ENCODE results near the gene ABCA7. TPM values are rescaled to one million over a fixed set of nuclear protein-coding genes. Genes with fewer than 3 reads are reported as not detected.

Gene ABCA7
- total RNA-seq, 1 donor from 2014 or later = 6.7 TPM

DNA sequence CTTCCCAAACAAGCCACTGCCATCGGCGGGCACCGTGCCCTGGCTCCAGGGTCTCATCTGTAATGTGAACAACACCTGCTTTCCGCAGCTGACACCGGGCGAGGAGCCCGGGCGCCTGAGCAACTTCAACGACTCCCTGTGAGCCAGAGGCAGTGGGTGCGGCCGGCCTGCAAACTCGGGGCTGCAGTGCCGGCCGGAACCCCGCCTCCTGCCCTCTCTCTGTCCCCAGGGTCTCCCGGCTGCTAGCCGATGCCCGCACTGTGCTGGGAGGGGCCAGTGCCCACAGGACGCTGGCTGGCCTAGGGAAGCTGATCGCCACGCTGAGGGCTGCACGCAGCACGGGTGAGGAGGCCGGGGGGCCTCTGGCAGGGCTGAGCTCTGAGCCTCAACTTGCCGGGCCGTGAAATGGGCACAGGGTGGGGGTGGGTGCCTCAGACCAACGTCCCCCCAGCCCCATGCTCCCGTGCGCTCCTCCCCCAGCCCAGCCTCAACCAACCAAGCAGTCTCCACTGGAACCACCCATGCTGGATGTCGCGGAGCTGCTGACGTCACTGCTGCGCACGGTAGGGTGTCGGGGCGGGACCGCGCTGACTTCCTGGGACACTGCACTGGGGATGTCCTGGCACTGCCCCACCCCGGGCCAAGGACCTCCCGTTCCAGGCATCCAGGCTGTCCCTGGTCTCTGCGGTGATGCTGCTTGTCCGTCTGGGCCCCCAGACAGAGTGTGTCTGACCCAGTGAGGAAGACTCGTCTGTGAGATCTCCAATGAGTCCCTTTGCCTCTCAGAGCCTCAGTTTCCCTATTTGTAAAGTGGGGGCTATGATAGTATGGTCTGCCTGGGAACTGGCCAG, 2.2 kb downstream of the ABCA7 start:
- H3K4me3 Mint-ChIP-seq (ENCODE audit: unreplicated experiment) = no peak overlapping the region
- peaks cover 9% of the 10 kb centered on the region for H3K36me3 Mint-ChIP-seq (ENCODE audit: low read depth)
- DNase-seq (ENCODE audit: low spot score) = no peak
- no peaks in the 10 kb centered on the region for H3K9me3 Mint-ChIP-seq (ENCODE audit: low read depth)
- H3K27me3 Mint-ChIP-seq (ENCODE audit: low read depth) = no peaks in the 10 kb centered on the region
- no peak overlapping the region for H3K27ac Mint-ChIP-seq (ENCODE audit: unreplicated experiment)
- H3K4me1 Mint-ChIP-seq (ENCODE audit: low read depth) = peaks cover 42% of the 10 kb centered on the region
- TF ChIP-seq, protein P1, sequence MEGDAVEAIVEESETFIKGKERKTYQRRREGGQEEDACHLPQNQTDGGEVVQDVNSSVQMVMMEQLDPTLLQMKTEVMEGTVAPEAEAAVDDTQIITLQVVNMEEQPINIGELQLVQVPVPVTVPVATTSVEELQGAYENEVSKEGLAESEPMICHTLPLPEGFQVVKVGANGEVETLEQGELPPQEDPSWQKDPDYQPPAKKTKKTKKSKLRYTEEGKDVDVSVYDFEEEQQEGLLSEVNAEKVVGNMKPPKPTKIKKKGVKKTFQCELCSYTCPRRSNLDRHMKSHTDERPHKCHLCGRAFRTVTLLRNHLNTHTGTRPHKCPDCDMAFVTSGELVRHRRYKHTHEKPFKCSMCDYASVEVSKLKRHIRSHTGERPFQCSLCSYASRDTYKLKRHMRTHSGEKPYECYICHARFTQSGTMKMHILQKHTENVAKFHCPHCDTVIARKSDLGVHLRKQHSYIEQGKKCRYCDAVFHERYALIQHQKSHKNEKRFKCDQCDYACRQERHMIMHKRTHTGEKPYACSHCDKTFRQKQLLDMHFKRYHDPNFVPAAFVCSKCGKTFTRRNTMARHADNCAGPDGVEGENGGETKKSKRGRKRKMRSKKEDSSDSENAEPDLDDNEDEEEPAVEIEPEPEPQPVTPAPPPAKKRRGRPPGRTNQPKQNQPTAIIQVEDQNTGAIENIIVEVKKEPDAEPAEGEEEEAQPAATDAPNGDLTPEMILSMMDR (IDR thresholded peaks at IDR 0.05) = no peak

- TF ChIP-seq, protein P1 (IDR thresholded peaks at IDR 0.05) = no peak
- peaks cover 4% of the 10 kb centered on the region for H3K36me3 Mint-ChIP-seq (ENCODE audit: low read depth)
- no peak overlapping the region for H3K27ac Mint-ChIP-seq (ENCODE audit: unreplicated experiment)
- H3K9me3 Mint-ChIP-seq (ENCODE audit: low read depth) = no peaks in the 10 kb centered on the region
- H3K27me3 Mint-ChIP-seq (ENCODE audit: low read depth) = no peaks in the 10 kb centered on the region
- H3K4me3 Mint-ChIP-seq (ENCODE audit: unreplicated experiment) = no peak overlapping the region
- peaks cover 36% of the 10 kb centered on the region for H3K4me1 Mint-ChIP-seq (ENCODE audit: low read depth)
- DNase-seq (ENCODE audit: low spot score) = no peak
Measured at GRCh38 chr19:1042689-1043511, 3.0 kb downstream of the ABCA7 start.

DNA sequence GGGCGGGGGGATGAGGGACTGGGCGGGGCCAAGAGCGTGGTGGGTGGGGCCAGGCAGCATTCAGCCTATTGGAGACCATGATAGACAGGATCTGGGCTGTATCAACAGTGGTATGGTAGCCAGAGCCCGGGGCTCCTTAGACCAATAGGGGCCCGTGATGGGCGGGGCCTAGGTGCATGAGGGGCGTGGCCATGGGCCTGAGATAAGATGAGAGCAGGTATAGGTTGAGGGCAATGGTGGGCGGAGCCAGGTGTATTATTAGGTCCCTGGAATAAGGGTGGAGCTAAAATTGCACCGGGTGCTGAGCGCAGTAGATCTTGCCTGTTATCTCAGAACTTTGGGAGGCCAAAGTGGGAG, 5.3 kb downstream of the ABCA7 start:
- Mint-ChIP-seq H3K4me3 (ENCODE audit: unreplicated experiment) (no peak overlapping the region), H3K27me3 (ENCODE audit: low read depth) (no peaks in the 10 kb centered on the region)
- DNase-seq (ENCODE audit: low spot score) = no peak

DNA sequence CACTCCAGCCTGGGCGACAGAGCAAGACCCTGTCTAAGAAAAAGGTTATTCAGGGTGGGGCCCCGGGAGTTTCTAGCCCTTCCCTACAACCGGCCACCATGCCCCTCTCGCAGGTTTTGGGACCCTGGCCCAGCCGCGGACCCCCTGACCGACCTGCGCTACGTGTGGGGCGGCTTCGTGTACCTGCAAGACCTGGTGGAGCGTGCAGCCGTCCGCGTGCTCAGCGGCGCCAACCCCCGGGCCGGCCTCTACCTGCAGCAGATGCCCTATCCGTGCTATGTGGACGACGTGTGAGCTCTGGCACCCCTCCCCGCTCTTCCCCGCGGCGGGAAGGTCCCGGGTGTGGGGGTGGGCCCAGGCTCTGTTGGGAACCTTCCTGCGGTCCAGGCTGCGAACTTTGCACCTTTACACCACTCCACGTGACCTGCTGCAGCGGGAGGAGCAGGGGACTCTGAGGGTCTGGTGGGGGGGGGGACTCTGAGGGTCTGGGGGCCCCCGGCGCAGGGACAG, 6.3 kb downstream of the ABCA7 start:
- TF ChIP-seq, protein P1 (IDR thresholded peaks at IDR 0.05) = no peak
- Mint-ChIP-seq H3K9me3 (ENCODE audit: low read depth) (no peaks in the 10 kb centered on the region), H3K27ac (ENCODE audit: unreplicated experiment) (no peak overlapping the region), H3K4me3 (ENCODE audit: unreplicated experiment) (no peak overlapping the region), H3K4me1 (ENCODE audit: low read depth) (peaks cover 4% of the 10 kb centered on the region), H3K27me3 (ENCODE audit: low read depth) (no peaks in the 10 kb centered on the region), H3K36me3 (ENCODE audit: low read depth) (no peaks in the 10 kb centered on the region)
- DNase-seq (ENCODE audit: low spot score) = no peak

More for the DNA sequence above, 5.3 kb downstream of the ABCA7 start:
- peaks cover 13% of the 10 kb centered on the region for H3K4me1 Mint-ChIP-seq (ENCODE audit: low read depth)
- H3K9me3 Mint-ChIP-seq (ENCODE audit: low read depth) = no peaks in the 10 kb centered on the region
- H3K36me3 Mint-ChIP-seq (ENCODE audit: low read depth) = no peaks in the 10 kb centered on the region
- no peak overlapping the region for H3K27ac Mint-ChIP-seq (ENCODE audit: unreplicated experiment)
- TF ChIP-seq, protein P1 (IDR thresholded peaks at IDR 0.05) = no peak

Measured in chondrocyte (in vitro differentiated cells).